CD8-positive, alpha-beta memory T cell (primary cell): ENCODE results near the gene FBXO39. TPM values are rescaled to one million over a fixed set of nuclear protein-coding genes. Genes with fewer than 3 reads are reported as not detected.

Experiments used
- polyA plus RNA-seq: library from polyadenylated mRNA; unstranded; fragments of 300-500 nt; fragmentation: Illumina TruSeq; gene quantifications from one replicate; pipeline ENCODE4 v1.2.3, GENCODE V29; 2021
- total RNA-seq, 2 experiments: library from RNA; stranded (reverse); gene quantifications; one replicate each; pipeline ENCODE4 v1.2.3, GENCODE V29; 2021

Gene FBXO39
- total and polyA plus RNA-seq, 3 experiments from 2014 or later = not detected

Other genes starting within 250 kb of the FBXO39 start
- under 1 TPM; 0.40 to 0.50 TPM for gene PITPNM3, start 219.7 kb upstream of the FBXO39 start, total RNA-seq
- not detected for gene PITPNM3, start 219.7 kb upstream of the FBXO39 start, polyA plus RNA-seq
- 10 to 100 TPM; 18.6 to 20.8 TPM for gene KIAA0753, start 135.5 kb upstream of the FBXO39 start, total RNA-seq
- gene KIAA0753, start 135.5 kb upstream of the FBXO39 start, polyA plus RNA-seq = 1.8 TPM
- gene TXNDC17, start 135.2 kb upstream of the FBXO39 start, total RNA-seq = 100 to 1,000 TPM; 105 to 110 TPM
- gene TXNDC17, start 135.2 kb upstream of the FBXO39 start, polyA plus RNA-seq = 98.0 TPM
- 10 to 100 TPM; 24.8 to 29.5 TPM for gene MED31, start 124.6 kb upstream of the FBXO39 start, total RNA-seq
- 36.5 TPM for gene MED31, start 124.6 kb upstream of the FBXO39 start, polyA plus RNA-seq
- gene C17orf100, start 124.5 kb upstream of the FBXO39 start, total RNA-seq = 1 to 10 TPM; 2.0 to 2.1 TPM
- gene C17orf100, start 124.5 kb upstream of the FBXO39 start, polyA plus RNA-seq = 4.7 TPM
- not detected for gene SLC13A5, start 62.8 kb upstream of the FBXO39 start, total RNA-seq
- gene SLC13A5, start 62.8 kb upstream of the FBXO39 start, polyA plus RNA-seq = not detected
- gene XAF1, start 20.2 kb upstream of the FBXO39 start, total RNA-seq = 1 to 10 TPM; 5.8 TPM
- gene XAF1, start 20.2 kb upstream of the FBXO39 start, polyA plus RNA-seq = 45.8 TPM
- not detected for gene TEKT1, start 55.5 kb downstream of the FBXO39 start, total RNA-seq
- not detected for gene TEKT1, start 55.5 kb downstream of the FBXO39 start, polyA plus RNA-seq
- gene ALOX12, start 219.8 kb downstream of the FBXO39 start, total RNA-seq = not detected
- 0.47 TPM for gene ALOX12, start 219.8 kb downstream of the FBXO39 start, polyA plus RNA-seq
- 100 to 1,000 TPM; 160 to 169 TPM for gene RNASEK, start 236.4 kb downstream of the FBXO39 start, total RNA-seq
- 795 TPM for gene RNASEK, start 236.4 kb downstream of the FBXO39 start, polyA plus RNA-seq
- under 1 TPM; 0.24 to 0.59 TPM for gene BCL6B, start 246.8 kb downstream of the FBXO39 start, total RNA-seq
- 0.09 TPM for gene BCL6B, start 246.8 kb downstream of the FBXO39 start, polyA plus RNA-seq